HT1080 (cell line): Measurements from ENCODE around the gene HIRA. TPM values are rescaled to one million over a fixed set of nuclear protein-coding genes. Genes with fewer than 3 reads are reported as not detected.

Experiments
- DNase-seq: peaks from one replicate; pipeline ENCODE4 v3.0.0-alpha.2; 2015; ENCODE audit warnings: low read depth
- total RNA-seq: library from RNA; depleted of rRNA; stranded (reverse); fragments of >200 nt; shearing (Covaris generic); gene quantifications from 2 replicates; pipeline ENCODE4 v1.2.3, GENCODE V29; 2014

Gene HIRA
- total RNA-seq, 1 experiment from 2014 or later: 28.6 TPM

DNA sequence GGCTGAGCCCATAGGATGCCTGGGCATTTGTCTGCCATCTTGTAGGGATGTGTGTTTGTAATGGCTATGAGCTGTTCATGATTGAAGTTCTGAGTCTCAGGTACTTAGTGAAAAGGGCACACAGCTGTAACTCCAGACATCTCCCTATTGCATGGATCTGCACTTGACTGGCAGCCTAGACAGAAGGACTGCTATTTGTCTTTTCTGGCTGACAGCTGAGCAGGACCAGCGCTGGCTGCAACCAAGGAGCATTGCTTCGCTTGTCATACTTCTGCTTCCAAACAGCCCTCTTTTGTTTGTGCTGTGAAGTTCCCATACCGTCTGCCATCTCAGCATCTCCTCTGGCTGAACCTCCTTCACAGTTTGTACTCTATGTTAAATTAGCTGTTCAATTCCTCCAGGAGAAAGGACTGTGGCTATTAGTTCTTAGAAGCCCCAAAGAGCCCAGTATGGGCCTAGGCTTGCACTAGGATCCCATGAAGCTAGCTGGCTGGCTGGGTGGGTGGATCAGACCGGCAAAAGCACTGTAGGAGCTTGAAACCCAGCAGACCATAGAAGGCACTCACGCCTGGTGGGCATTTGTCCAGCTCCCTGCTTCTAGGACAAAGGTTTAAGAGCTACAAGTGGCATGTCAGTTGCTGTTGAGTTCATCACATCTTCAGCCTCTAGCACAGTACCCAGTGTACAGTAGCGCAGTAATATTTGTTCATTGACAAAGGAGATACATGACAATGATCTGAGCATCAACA lies 20.4 kb downstream of the HIRA start:
- no peak for DNase-seq

DNA sequence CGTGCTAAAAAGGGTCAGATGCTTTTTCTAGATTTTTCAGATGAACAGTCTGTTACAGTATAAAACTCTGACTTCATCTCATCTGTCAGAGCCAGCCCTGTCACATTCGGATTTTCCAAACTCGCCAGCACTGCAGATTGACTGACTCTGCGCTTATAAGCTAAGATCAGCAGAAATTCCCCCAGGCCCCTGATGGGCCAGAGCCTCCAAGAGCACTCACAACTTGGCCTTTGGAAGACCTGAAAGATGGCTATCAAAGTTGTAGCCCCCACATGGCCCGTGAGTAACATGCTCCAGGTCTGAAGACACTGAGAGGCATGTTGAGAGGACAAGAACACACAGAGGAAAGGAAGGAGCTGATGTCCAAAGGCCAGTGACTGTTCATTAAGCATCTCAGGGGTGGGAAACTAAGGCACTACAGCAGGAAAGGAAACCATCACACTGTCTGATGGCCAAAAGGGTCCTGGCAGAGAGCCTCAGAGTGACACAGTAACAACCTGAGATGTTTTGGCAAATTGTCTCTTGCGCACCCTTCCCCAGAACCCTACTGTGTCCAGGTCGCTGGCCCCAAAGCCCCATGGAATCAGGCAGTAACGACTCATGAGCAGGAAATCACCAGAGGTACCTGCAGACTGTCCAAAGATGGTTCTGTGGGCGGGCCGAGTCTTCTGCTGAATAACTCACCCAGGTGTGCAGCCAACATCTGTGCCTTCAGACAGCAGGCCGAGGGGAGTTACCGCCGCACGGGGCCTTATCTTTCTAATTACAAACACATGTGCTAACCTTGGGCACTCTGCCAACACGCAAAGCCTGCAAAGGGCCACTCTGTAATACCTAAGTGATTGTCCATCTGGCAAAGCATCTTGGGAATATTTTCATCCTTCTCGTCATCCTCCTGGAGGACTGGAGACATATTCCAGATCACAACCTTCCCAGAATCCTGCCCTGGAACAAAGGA lies 23.6 kb downstream of the HIRA start:
- no peak for DNase-seq

DNA sequence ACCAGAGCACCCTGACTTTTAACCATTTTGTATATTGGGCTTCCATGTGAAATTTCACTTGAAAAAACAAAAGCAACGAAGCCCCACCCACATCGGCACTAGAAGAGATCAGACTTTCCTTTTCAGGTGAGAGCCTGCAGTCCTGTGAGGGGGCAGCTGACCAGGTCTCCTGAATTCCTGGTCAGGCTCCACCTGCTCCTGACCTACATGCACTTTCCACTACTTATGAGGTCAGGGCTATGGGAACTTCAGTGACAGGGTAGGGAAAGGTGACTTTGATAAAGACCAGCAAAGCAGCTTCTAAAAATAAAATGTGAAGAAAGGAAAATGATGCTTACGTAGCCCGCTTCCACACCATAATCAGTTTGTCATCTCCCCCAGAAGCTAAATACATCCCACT lies 24.7 kb downstream of the HIRA start:
- no peak for DNase-seq

DNA sequence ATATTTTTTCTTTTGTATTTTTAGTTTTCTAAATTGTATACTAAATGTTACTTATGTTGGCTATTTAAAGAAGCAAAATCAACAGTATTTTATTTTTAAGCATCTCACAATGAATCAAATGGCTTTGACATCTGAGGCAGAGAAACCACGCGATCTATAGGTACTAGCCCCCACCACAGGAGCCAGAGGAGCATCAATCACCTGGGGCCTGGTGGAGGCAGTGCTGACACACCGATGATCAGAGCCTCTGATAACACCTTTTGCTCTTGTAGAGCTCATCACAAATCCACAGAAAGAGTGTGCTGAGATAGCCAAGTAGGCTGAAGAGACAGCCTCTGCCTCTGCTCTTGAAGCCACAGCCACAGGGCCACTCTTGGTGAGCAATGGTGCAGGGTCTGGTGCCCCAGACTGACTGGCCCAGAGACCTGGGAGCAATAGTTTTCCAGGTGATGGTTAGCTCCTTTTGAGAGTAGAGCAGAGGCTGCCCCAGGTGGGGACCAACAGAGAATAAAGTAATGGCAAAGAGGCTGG lies 25.2 kb downstream of the HIRA start:
- no peak for DNase-seq

DNA sequence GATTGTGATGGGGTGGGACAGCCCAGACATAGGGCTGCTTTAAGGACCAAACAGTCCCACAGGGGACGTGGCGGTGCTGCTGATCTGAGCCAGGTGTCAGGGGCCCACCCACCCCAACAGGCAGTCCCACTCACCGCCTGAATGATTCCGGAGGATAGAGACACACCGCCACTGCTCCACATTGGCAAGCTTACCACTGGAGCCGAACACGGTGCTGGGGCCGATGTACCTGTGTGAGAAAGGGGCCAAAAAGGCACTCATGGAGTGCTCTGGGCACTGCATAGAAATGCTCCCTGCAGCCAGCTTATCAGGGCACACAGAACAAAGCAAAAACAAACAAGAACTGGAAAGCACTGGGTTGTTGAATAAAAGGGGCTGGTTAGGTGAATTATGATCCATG lies 25.9 kb downstream of the HIRA start:
- DNase-seq: no peak

DNA sequence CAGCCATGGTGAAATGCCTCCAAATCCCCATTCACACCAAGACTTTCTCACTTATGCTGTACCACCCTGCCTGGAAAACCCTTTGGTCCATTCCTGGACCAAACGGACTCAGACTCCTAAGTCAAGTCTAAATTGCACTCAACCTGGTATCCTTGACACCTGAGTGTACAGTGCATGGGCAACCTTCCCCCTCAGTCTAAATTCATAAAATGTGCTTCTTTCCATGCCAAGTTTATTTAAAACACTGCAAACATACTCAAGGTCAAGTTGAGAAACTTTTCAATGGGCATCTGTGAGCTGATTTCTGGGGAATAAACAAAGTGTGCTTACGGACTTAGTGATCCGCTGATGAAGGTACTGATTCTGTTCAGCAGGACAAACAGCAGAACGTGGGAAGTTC lies 26.4 kb downstream of the HIRA start:
- no peak for DNase-seq

DNA sequence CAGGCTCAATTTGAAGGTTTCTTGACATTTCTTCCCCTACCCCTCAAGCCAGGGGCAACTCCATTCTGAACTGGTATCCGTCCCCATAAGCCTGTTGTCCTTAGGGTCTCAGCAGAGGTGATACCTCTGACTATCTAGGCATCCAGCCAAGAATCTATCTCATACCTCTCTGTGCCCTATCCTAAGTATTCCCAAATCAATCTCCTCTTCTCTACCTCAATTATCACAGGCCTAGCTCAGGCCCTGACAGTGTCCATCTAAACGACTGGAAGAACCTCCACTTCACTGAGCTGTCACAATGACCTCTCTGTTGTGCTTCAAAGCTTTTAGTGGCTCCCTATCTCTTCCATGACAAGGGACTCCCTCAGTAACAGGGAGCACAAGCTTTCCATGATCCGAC lies 26.9 kb downstream of the HIRA start:
- DNase-seq: no peak

DNA sequence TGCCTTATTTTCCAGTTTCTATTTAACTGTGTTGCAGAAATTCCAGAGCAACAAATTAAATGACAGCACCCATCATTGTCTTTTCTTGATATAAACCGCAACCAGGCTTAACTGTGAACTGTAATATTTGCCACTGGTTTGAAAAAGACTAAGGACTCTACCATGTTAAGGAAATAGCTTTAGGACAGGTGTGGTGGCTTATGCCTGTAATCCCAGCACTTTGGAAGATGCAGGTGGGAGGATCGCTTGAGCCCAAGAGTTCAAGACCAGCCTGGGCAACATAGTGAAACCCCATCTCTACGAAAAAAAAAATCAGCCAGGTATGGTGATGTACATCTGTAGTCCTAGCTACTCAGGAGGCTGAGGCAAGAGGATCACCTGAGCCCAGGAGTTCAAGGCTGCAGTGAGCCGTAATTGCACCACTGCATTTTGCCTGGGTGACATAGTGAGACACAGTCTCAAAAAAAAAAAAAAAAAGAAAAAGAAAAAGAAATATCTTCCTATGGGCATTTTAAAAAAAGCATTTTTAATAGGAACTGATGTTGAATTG lies 28.8 kb downstream of the HIRA start:
- DNase-seq: no peak

DNA sequence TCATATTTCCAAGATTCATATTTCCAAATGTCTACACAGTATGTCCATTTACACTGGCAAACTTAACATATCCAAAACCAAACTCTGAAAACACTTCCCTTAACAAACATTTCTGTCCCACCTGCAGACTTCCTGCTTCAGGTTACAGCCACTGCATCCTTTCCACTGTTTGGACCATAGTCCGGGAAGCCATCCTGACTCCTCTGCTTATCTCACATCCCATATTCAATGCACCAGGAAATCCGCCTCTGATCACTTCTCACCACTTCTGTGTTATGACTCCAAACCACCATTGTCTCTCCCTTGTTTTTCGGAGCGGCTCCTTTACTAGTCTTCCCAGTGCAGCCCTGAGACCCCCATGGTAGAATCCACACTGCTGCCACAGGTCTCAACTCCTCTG lies 30.1 kb downstream of the HIRA start:
- DNase-seq: no peak

DNA sequence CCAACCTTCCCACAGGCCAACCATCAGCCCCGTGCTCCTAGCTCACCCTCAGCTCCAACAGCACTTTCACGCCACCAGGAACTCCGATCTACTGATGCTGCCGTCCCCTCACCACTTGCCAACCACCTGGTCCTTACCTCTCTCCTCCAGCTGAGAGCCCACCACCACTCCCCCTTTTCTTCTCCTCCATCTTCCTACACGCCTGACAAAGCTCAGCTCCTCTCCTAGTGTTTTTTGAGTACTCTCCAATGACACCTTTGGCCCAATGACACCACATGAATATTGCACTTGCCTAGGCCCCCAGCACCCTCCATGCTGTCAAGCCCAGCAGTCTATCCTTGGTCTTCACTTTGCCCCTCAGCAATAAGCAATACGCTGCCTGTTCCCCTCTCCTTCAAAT lies 30.7 kb downstream of the HIRA start:
- DNase-seq: no peak

DNA sequence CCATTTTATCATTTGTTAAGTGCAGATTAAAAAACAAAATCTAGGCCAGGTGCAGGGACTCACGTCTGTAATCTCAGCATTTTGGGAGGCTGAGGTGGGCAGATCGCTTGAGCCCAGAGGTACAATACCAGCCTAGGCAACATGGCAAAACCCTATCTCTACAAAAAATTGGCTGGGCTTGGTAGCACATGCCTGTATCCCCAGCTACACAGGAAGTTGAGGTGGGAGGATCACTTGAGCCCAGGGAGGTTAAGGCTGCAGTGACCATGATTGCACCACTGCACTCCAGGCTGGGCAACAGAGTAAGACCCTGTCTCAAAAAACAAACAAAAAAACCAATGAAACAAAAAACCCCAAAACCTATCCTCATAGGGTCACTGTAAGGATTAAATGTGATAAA lies 32.9 kb downstream of the HIRA start:
- DNase-seq: no peak

DNA sequence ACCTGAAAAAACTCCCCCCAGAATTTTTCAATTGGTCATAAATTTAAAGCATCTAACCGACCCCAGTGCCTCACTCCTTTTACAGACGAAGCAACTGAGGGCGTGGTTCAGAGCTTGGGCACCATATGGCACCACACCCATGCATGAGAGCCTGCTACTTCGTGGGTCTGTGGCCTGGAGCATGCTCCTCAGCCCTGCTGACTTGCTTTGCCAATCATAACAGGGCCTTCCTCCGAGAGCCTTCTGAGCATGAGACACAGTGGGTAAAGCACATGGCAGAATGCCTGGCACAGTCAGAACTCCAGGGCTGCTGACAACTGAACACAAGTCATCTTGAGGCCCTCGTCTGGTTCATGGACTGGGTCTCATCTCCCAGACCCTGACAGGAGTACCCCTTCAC lies 33.3 kb downstream of the HIRA start:
- DNase-seq: no peak

DNA sequence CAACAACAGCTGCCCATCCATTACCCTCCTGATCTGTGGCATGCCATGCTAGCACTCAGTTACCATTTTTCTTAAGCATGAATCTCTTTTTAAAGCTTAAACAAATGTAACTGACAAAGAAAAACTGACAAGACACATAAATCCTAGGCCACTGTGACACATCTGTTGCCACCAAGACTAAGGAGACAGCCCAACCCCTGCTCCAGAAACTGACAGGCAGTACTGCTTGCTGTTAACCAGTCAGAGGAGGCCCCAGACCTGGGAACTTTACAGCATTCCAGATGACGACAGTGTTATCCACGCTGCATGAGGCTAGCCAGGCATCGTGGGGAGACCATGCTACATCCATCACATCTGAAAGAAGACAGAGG lies 33.8 kb downstream of the HIRA start:
- DNase-seq: no peak

DNA sequence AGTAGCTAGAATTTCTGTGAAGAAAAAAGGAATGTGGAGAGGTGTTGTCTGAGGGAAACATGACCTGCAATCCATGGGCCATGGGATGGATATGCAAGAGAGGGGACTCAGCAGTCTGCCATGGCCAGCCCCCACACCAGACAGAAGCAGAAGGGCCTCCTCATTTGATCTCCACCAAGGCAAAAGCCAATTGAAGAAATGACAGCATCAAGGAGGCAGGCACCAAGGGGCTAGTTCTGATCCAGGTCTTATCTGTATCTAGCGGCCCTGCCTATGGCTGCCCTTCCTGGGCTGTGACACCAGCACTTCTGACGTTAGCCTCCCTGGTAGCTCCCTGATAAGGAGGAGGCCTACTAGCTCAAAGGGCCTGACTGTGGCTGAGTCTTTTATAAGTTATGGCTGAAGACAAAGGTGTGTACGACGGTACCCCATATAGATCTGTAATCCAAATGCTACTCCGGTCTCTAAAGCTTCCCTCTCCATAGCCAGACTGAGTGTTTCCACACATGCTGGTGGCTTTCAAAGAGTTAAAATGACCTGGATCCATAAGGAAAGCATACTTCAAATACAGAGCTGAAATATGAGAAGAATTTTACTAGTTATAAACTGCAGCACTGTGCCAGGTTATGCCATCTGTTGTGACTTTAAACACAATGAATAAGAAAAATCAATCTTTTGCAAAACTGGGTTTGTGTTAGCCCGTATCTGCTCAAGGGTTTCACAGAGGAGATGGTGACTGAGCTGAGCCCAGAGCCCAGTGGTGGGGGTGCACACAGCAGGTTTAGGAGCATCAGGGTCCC lies 34.4 kb downstream of the HIRA start:
- DNase-seq: no peak

DNA sequence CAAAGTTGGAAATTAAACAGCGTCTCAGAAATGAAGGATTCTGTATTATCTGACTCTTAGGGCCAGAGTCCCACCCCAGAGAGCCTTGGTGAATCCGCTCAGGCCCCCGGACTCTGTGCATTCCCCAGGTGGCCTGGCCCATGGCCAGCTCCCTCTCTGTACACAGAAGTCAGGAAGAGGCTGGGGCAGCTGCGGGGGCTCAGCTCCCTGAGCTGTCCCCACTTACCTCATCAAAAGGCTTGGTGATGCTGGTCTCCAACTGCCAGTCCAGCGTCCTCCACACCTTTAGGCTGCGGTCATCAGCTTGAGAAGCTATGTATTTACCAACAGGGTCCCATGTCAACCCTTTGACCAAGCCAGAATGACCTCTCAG lies 35.0 kb downstream of the HIRA start:
- DNase-seq: no peak

DNA sequence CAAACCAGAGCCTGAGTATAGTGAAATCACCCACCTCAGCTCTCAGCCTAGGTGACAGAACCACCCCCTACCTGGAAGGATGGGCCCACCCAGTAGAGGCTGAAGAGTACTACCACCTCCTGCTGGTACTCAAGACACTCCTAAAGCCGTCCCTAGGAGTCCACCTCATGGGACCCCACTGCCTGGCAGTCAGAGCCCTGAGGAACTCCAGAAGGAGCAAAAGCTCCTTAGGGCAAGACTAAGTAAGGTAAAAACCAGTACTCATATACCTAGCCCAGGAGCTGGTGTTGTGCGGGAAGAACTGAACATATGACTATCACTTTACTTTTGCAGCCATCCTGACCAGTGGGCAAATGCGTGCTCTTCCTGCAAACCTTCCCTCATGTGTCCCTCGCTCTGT lies 36.3 kb downstream of the HIRA start:
- no peak for DNase-seq

DNA sequence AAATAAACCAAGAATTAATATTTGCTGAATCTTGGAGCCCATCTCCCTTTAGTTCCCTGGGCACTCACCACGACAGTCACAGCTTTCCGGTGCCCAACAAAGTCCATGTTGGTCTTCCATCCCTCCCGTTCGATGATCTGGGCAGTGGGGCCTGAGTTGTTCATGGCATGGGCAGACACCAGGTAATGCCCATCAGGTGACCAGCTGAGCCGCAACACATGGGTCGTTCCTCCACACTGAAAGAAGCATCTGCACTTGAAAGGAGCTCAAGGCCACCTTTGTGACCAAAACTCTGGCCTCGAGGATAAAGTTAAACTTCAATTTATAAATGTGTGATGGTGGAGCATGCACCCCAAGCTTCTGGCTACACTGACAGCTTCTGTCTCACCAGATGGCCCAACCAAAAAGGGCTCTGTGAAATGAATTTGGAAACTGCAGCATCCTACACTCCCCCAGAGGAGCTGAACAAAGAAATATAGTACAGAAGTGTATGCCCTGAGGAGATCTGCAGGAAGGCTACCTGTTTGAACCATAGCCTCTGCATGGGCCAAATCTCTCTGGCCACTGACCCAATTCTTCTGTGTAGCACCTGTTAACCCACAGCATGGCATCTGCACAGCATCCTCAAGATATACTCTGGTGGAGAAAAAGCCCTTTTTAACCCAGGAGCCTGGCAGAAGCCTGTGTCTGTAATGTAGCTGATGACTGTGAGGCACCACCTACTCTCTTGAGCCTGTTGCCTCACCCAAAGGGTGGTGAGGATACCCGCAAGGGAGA lies 37.1 kb downstream of the HIRA start:
- DNase-seq: no peak

DNA sequence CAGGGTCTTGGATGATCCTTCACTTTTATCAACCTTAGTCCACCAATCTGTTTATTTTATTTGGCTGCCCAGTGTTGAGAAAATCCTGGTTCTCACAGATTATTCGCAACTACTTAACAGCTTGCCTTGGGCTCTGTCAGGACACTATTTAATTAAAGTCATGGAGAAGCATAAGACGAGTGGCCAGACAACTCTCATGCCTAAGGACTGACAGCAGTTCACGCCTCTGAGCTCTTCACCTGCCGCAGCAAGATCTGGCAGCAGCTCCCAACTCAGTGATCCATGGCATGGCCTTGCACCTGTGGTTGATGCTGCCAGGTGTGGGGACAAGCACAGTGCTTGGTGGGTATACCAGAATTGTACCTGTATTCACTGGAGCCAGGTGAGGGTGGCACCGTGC lies 37.8 kb downstream of the HIRA start:
- no peak for DNase-seq

DNA sequence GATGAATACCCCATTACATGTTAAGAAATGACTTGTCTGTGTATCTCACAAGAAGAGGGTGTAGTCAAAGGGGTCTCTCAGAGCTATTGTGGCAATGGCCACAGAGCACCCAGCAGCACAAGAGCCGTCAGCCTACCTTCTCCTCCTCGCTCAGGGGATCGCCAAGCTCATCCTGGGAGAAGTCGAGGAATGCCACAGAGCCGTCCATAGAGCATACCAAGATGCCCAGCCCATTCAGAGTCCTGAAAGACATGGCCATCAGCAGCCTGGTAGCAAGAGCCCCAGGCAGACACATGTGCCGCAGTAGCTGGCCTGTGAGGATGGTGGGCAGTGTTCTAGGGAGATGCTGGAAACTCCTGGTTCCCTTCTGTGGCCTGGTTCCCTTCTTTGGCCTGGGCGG lies 44.0 kb downstream of the HIRA start:
- DNase-seq: no peak

DNA sequence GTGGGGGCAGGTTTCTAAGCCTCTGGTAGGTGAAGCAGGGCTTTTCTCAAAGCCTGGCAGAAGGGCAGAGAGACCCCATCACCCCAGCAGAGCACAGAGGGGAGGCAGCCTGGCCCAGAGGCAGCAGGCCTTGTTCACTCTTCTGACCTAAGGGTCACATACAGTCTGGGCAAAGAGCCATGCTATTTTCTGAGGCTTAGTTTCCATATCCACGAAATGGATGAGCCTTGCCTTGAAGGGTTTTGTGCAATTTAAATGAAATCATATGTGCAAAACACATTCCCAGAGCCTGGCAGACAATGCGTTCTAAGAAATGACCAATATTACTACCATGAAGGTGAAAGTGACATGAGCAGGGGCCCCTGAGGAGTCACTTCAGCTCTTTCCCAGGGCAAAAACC lies 44.5 kb downstream of the HIRA start:
- DNase-seq: no peak

DNA sequence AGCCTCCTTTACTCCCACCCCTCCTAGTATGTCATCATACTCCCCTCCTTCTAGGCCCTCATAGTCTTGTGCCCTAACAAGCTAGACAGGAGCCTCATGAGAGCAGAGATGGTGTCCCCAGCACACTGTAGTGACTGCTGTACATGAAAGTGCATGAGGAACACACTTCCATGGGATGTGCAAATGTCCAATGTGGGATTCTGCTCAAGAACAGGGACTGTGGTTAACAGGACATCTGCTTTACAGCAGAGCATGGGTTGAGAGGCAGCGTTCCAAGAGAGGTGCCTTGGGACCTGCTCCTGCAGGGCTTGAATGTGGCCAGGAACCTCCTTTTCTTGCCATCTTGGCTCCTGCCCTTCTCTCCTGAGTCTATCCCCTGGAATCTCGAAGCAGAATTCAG lies 45.3 kb downstream of the HIRA start:
- DNase-seq: no peak
